ENCODE measurements around the gene NOTCH4. TPM values are rescaled to one million over a fixed set of nuclear protein-coding genes. Genes with fewer than 3 reads are reported as not detected.
A peak's percentile ranks its signal among the peaks of the same experiment; 100 is the strongest.
"Not testable (repeated sequence)": the region's sequence is repeated elsewhere in the genome, so short reads cannot be mapped to it uniquely, and the experiment has no call there.

Gene NOTCH4
- total RNA-seq = under 1 TPM; 0.47 to 0.53 TPM
- 1.8 TPM for polyA plus RNA-seq (2013, experiment 1 of 2)
- 1.8 TPM for polyA plus RNA-seq (2013, experiment 2 of 2)
- total RNA-seq = 0 to 4.5 (median 0.57) reads per million in 172 experiments

DNA sequence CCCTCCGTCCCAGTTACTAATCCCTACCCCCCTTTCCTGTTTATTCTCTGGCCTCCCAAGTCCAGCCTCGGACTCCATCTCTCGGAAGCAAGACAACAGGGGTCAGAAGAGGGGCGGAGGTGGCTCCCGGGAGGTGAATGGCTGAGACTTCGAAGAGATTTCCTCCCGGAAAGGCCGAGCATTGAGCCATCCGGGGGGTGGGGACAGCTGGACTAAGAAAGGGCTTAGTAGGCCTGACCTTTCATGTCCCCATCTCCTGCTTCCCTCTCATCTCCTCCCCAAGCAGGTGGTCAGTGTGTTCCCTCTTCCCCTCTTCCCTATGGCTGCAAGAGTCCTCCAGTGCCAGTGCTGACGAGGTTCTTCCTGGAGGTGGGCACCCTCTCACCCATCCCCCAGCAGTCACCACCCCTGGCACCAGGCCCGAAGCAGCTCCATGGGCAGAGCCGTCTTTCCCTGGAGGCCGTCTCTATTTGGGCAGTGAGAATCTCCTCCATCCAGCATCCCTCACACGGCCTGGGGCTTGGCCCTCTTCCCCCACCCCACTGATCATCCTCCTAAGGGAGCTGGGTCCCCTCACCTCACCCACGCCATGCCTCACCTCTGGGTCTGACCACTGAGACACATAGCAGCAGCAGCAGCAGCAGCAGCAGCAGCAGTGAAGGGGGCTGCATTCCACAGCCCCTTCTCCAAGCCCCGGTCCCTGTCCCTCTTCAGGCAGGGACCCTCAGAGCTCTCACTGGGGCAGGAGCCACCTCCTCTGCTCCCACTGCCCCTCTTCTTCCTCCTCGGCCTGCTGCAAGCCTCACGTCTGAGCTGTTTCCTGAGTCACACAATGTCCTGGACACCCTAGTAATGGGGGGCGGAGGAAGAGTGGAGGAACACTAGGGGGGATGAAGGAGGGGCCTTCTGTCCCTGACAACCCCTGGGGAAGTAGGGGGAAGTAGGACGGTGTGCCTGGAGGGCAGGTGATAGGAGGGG, at the start of gene NOTCH4:
TSS of gene NOTCH4 (minus strand) at position 810 of the 978 bp plus-strand sequence. CDS start at position 671, 139 bp downstream.
- no peak within 1 kb of the TSS for H3K4me3 ChIP-seq (ENCODE audit: low read length)
- Mint-ChIP-seq H3K9me3 (no peaks in the 10 kb centered on the region), H3K4me1 (ENCODE audit: low read depth) (peaks cover 21% of the 10 kb centered on the region), H3K27ac (peak within 1 kb of the TSS; percentile 57), H3K4me3 (no peak within 1 kb of the TSS), H3K27me3 (no peaks in the 10 kb centered on the region), H3K36me3 (ENCODE audit: low read depth) (no peaks in the 10 kb centered on the region)
- no peak for ATAC-seq (ENCODE audit: poor library complexity)
- CTCF ChIA-PET = no interaction called here
- H3K27ac ChIP-seq (ENCODE audit: low read depth in 1 of 2, low read length in 2 of 2) = no peak within 1 kb of the TSS
- POLR2A ChIA-PET = no interaction called here
- H3K4me1 ChIP-seq (ENCODE audit: insufficient read depth, low read length) = peaks cover 8% of the 10 kb centered on the region
- no peaks in the 10 kb centered on the region for H3K36me3 ChIP-seq (ENCODE audit: insufficient read depth, low read length)
- TF ChIP-seq, protein P1, sequence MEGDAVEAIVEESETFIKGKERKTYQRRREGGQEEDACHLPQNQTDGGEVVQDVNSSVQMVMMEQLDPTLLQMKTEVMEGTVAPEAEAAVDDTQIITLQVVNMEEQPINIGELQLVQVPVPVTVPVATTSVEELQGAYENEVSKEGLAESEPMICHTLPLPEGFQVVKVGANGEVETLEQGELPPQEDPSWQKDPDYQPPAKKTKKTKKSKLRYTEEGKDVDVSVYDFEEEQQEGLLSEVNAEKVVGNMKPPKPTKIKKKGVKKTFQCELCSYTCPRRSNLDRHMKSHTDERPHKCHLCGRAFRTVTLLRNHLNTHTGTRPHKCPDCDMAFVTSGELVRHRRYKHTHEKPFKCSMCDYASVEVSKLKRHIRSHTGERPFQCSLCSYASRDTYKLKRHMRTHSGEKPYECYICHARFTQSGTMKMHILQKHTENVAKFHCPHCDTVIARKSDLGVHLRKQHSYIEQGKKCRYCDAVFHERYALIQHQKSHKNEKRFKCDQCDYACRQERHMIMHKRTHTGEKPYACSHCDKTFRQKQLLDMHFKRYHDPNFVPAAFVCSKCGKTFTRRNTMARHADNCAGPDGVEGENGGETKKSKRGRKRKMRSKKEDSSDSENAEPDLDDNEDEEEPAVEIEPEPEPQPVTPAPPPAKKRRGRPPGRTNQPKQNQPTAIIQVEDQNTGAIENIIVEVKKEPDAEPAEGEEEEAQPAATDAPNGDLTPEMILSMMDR (IDR thresholded peaks at IDR 0.05) = no peak
- no peaks in the 10 kb centered on the region for H3K9me3 ChIP-seq (ENCODE audit: control insufficient read depth in 1 of 2, insufficient read depth in 1 of 2, low read length in 2 of 2)
- H3K27me3 ChIP-seq (ENCODE audit: control insufficient read depth in 1 of 2, insufficient read depth in 2 of 2, low read length in 2 of 2) = peaks cover 0 to 3% of the 10 kb centered on the region in 2 experiments
- intact Hi-C loops (cut with DNase I, micrococcal nuclease) = no loop called here
- no peak for DNase-seq

DNA sequence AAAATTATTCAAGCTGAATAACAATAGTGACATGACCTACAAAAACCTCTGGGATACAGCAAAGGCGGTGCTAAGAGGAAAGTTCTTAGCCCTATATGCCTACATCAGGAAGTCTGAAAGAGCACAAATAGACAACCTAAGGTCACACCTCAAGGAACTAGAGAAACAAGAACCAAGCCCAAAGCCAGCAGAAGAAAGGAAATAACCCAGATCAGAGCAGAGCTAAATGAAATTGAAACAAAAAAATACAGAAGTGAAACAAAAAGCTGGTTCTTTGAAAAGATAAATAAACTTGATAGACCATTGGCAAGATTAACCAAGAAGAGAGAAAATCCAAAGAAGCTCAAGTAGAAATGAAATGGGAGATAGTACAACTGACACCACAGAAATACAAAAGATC, 47.6 kb upstream of the NOTCH4 start:
- peaks cover 2% of the 10 kb centered on the region for H3K9me3 Mint-ChIP-seq
- intact Hi-C loops (cut with DNase I, micrococcal nuclease) = no loop called here
- Histone ChIP-seq H3K27ac (ENCODE audit: low read depth in 1 of 2, low read length in 2 of 2) (peak overlapping the region; percentile 7 to 33), H3K9me3 (ENCODE audit: control insufficient read depth in 1 of 2, insufficient read depth in 1 of 2, low read length in 2 of 2) (no peaks in the 10 kb centered on the region), H3K36me3 (ENCODE audit: insufficient read depth, low read length) (no peaks in the 10 kb centered on the region), H3K27me3 (ENCODE audit: control insufficient read depth in 1 of 2, insufficient read depth in 2 of 2, low read length in 2 of 2) (no peaks in the 10 kb centered on the region), H3K4me1 (ENCODE audit: insufficient read depth, low read length) (no peaks in the 10 kb centered on the region), H3K4me3 (ENCODE audit: low read length) (no peak overlapping the region)
- POLR2A ChIA-PET = interaction anchor here (0.9 to 1.2 kb wide), 2 partner anchors 76 to 573 kb away, joined by 3 to 4 read pairs; no protein-coding TSS in a partner anchor
- CTCF ChIA-PET = no interaction called here
- peak in 3 of 14 experiments; percentile 18 to 63 (median 36) for DNase-seq
- peaks cover 21% of the 10 kb centered on the region for H3K4me1 Mint-ChIP-seq (ENCODE audit: low read depth)
- TF ChIP-seq, protein P1 (IDR thresholded peaks at IDR 0.05) = no peak
- H3K27ac Mint-ChIP-seq = peak overlapping the region; percentile 34
- H3K27me3 Mint-ChIP-seq = no peaks in the 10 kb centered on the region
- peak overlapping the region; percentile 5 for H3K4me3 Mint-ChIP-seq
- H3K36me3 Mint-ChIP-seq (ENCODE audit: low read depth) = no peaks in the 10 kb centered on the region
- ATAC-seq (ENCODE audit: poor library complexity) = no peak

DNA sequence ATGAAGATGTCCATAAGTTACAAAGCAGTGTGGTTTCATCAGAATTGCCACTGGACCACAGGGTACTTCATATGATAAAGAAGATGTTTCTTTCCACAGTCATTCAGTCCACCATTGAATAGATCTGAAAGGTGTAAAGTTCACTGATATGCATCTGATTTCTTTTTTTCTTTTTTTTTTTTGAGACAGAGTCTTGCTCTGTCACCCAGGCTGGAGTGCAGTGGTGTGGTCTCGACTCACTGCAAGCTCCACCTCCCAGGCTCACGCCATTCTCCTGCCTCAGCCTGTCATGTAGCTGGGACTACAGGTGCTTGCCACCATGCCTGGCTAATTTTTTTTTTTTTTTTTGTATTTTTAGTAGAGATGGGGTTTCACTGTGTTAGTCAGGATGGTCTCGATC, 44.6 kb upstream of the NOTCH4 start:
- H3K36me3 ChIP-seq (ENCODE audit: insufficient read depth, low read length); ATAC-seq (ENCODE audit: poor library complexity); H3K27ac ChIP-seq (ENCODE audit: low read depth in 1 of 2, low read length in 2 of 2); H3K9me3 ChIP-seq (ENCODE audit: control insufficient read depth in 1 of 2, insufficient read depth in 1 of 2, low read length in 2 of 2); CTCF ChIA-PET; H3K27me3 Mint-ChIP-seq; H3K4me3 Mint-ChIP-seq; H3K9me3 Mint-ChIP-seq; intact Hi-C loops (cut with DNase I, micrococcal nuclease); H3K27me3 ChIP-seq (ENCODE audit: control insufficient read depth in 1 of 2, insufficient read depth in 2 of 2, low read length in 2 of 2); H3K4me3 ChIP-seq (ENCODE audit: low read length); DNase-seq; H3K36me3 Mint-ChIP-seq (ENCODE audit: low read depth); H3K27ac Mint-ChIP-seq; H3K4me1 ChIP-seq (ENCODE audit: insufficient read depth, low read length): not testable (repeated sequence)
- POLR2A ChIA-PET = interaction anchor here (0.9 kb wide), 1 partner anchor 13 kb away, joined by 3 read pairs; no protein-coding TSS in a partner anchor
- H3K4me1 Mint-ChIP-seq (ENCODE audit: low read depth) = peaks cover 21% of the 10 kb centered on the region

All from CD4-positive, alpha-beta T cell (primary cell).